Measurements from ENCODE around the gene RTF1.

DNA sequence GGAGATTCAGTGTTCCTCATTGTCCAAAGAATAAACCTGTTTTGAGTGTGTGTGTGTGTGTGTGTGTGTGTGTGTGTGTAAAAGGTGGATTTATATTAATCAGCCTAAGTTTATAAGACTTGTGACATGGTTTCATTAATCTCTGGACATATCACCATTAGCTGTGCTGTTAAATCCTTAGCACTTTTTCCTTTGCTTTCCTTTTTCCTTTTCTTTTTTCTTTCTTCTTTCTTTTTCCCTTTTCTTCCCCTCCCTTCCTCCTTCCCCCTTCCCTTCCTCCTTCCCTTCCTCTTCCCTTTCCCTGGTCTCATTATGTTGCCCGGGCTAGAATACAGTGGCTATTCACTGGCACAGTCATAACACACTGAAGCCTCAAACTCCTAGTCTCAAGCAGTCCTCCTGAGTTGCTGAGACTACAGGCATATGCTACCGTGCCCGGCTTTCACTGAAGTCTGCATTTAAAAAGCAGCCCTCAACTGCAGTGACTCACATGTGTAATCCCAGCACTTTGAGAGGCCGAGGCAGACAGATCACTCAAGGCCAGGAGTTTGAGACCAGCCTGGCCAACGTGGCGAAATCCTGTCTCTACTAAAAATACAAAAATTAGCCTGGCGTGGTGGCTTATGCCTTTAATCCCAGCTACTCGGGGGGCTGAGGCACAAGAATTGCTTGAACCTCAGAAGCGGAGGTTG is 48.1 kb downstream of the RTF1 start:
- TF ChIP-seq, protein P1, sequence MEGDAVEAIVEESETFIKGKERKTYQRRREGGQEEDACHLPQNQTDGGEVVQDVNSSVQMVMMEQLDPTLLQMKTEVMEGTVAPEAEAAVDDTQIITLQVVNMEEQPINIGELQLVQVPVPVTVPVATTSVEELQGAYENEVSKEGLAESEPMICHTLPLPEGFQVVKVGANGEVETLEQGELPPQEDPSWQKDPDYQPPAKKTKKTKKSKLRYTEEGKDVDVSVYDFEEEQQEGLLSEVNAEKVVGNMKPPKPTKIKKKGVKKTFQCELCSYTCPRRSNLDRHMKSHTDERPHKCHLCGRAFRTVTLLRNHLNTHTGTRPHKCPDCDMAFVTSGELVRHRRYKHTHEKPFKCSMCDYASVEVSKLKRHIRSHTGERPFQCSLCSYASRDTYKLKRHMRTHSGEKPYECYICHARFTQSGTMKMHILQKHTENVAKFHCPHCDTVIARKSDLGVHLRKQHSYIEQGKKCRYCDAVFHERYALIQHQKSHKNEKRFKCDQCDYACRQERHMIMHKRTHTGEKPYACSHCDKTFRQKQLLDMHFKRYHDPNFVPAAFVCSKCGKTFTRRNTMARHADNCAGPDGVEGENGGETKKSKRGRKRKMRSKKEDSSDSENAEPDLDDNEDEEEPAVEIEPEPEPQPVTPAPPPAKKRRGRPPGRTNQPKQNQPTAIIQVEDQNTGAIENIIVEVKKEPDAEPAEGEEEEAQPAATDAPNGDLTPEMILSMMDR (IDR thresholded peaks at IDR 0.05; ENCODE audit: low read depth, low read length): no peak
- no peak for TF ChIP-seq MYC (IDR thresholded peaks at IDR 0.05; ENCODE audit: low read depth, low read length)
